SH-SY5Y (cell line): ENCODE results near the gene SCN1A.

Experiments used
- GATA2 ChIP-seq: IDR thresholded peaks from 2 replicates; pipeline ENCODE4 v1.6.1; 2011; ENCODE audit warnings: mild to moderate bottlenecking, low read depth, low read length
- GATA3 ChIP-seq: IDR thresholded peaks from 2 replicates; pipeline ENCODE4 v1.6.1; 2011; ENCODE audit warnings: low read depth, mild to moderate bottlenecking, low read length, moderate library complexity

- TF ChIP-seq GATA3 (no peak), GATA2 (no peak)
Measured at GRCh38 chr2:166084301-166084700, 43.5 kb downstream of the SCN1A start.
